ENCODE results near the gene ZSCAN10.
"Not testable (repeated sequence)": the region's sequence is repeated elsewhere in the genome, so short reads cannot be mapped to it uniquely, and the experiment has no call there.

ZSCAN10 gene

GRCh38 chr16:3059041-3059722 lies 39.9 kb downstream of the ZSCAN10 start:
- peak; percentile 65 for DNase-seq

- DNase-seq, result no peak
Observed at GRCh38 chr16:3058139-3059030, 40.7 kb downstream of the ZSCAN10 start.

DNA sequence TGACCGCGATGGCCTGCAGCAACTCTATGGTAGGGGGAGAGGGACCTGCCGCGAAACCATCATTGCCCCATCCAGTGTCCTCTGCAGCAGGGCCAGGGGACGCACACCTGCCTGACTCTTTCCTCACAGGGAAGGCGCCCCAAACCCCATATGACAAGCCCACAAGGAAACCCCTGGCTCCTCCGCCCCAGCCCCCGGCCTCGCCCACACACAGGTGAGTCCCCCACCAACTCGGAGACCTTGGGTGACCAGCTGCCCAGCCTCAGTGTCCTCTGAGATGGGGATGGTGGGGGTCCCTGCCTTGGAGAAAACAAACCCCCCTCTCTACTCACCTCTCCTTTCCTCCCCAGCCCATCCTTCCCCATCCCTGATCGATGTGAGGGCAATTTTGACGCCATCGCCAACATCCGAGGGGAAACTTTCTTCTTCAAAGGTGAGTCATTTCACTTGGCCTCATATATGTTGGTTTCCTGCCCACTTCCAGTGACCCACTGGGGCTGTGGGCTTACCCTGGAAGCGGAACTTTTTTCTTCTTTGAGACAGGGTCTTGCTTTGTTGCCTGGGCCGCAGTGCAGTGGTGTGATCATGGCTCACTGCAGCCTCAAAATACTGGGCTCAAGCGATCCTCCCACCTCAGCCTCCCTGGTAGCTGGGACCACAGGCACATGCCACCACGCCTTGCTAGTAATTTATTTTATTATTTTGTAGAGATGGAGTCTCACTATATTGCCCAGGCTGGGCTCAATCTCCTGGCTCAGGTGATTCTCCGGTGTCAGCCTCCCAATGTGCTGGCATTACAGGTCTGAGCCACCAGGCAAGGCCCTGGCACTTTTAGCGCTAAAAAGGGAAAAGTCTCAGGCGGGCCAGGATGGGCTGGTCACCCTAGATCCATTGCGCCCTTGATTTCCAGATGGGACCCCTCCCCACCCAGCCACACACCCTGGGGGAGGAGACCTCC lies 41.6 kb downstream of the ZSCAN10 start:
- no peak for DNase-seq

DNA sequence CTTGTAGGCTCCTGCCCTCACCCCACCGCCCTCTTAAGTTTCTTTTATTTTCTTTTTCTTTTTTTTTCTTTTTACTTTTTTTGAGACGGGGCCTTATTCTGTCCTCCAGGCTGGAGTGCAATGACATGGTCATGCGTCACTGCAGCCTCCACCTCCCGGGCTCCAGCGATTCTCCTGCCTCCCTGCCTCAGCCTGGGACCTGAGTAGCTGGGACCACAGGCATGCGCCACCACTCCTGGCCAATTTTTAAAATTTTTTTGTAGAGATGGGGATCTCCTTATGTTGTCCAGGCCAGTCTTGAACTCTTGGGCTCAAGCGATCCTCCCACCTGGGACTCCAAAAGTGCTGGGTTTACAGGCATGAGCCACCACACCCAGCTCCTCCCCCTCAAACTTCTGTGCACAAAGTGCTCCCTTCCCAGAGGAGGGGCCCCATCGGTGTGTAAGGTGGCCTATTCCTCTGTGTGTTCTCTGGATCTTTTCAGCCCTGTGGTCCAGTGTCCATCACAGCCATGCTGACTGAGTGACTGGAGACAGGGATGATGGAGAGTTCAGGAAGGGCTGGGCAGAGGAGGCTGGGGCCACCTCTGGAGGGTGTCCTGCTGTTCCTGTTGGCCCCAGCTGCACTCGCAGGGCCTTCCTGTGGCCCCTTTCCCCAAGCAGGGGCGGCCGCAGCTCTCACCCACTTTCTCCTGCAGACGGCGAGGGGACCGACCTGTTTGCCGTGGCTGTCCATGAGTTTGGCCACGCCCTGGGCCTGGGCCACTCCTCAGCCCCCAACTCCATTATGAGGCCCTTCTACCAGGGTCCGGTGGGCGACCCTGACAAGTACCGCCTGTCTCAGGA lies 42.5 kb downstream of the ZSCAN10 start:
- no peak for DNase-seq

DNA sequence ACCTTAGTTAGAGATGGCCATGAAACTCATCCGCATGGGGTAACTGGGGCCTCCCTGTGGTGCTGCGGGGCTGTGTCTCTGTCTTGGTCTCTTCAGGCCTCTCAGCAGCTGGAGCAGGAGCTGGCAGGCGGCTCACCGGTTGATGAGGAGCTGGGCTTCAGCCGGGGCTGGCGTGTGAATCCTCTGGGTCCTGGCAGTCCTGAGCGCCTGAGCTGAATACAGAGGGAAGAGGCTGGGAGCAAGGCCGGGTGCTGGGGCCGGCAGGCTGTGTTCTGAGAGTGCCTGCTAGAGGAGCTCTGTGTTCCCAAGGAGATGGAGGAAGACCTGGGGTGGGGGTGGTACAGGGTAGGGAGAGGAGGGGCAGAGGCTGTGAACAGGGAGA lies 43.4 kb downstream of the ZSCAN10 start:
- not testable (repeated sequence) for DNase-seq

- DNase-seq, result no peak
Observed at GRCh38 chr16:3054965-3055733, 43.9 kb downstream of the ZSCAN10 start.

DNA sequence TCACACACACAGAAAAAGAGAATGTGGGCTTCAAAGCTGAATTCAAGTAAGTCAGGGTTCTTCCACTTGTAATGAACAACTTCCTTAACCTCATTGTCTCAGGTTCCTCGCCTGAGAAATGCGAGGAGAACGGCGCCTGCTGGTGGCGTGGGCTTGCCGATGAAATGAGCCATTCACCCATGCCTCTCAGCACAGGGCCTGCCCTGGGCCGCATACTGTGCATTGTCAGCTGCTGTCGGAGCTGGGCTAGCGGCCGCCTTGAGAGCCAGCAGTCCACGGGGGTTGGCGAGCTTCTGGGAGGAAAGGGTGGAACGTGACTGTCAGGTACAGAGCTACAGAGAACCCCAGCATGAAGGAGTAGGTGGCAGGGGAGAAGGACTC lies 45.8 kb downstream of the ZSCAN10 start:
- not testable (repeated sequence) for DNase-seq

DNA sequence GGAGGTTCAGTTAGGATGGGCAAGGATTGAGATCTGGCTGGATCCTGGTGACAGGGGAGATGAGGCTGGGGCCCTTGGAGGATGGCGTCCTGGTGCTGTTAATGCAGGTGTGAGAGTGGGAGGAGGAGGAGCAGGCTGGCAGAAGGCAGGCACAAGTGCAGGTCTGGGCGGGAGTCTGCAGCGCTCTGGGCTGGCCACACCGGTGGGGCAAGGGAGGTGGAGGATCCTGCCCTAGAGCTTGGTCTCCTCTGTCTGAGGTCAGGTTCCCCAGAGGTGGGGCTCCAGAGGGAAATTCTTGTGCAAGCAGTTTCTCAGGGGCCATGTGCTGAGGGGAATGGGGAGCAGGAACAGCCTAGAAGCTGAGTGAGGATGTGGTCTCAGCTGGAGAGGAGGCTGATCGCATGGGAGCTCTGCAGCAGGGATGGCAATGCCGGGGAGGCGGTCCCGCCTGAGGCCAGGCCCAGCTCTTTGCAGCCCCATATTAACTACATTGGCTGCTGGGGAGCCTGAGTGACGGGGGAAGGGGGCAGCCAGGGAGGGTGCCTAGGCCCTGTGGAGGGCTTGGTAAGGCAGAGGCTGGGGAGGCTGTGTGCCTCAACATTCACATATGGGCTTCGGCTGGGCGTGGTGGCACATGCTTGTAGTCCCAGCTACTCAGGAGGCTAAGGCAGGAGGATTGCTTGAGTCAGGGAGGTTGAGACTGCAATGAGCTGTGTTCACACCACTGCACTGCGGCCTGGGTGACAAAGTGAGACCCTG lies 46.3 kb downstream of the ZSCAN10 start:
- not testable (repeated sequence) for DNase-seq

DNA sequence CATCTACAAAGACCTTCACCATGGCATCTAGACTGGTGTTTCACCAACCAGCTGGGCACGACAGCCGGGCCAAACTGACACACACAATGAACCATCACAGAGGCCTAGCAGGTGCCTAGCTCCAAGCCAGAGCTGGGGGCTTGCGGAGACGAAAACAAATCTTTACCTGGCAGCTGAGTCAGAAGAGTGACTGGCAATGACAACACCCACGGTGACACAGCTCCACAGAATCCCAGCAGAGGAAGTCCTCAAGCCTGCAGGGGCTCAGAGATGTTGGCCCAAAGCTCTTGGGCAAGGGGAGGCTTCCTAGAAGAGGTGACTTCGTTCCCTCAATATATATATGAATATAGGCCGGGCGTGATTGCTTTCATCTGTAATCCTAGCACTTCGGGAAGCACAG lies 47.6 kb downstream of the ZSCAN10 start:
- DNase-seq, result no peak

DNA sequence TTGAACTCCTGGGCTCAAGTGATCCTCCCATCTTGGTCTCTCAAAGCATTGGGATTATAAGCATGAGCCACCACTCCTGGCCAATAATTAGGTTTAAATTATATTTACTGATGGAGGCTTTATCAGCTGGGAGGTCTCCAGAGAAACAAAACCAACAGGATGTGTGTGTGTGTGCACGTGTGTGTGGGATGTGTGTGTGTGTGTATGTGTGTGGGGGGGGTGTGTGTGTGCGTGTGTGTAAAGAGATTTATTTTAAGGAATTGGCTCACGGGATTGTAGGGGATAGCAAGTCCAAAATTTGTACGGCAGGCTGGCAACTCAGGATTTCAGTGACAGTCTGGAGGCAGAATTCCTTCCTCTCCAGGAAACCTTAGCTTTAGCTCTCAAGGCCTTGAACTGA lies 48.1 kb downstream of the ZSCAN10 start:
- no peak for DNase-seq

- no peak for DNase-seq
Observed at GRCh38 chr16:3050487-3050886, 48.6 kb downstream of the ZSCAN10 start.

DNA sequence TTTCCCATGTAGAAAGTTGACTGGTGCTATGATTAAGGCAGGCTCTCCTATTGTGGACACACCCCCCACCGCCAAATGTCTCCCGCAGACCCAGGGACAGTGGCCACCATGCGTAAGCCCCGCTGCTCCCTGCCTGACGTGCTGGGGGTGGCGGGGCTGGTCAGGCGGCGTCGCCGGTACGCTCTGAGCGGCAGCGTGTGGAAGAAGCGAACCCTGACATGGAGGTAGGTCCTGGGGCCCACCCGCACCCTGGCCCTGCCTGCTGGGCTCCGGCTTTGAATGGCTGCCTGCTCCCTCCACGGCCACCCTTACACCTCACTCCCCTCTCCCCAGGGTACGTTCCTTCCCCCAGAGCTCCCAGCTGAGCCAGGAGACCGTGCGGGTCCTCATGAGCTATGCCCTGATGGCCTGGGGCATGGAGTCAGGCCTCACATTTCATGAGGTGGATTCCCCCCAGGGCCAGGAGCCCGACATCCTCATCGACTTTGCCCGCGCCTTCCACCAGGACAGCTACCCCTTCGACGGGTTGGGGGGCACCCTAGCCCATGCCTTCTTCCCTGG lies 49.1 kb downstream of the ZSCAN10 start:
- DNase-seq, result no peak

GRCh38 chr16:3047387-3047720 lies 51.7 kb downstream of the ZSCAN10 start:
- no peak for DNase-seq

- no peak for DNase-seq
Observed at GRCh38 chr16:3046641-3047386, 52.3 kb downstream of the ZSCAN10 start.

DNA sequence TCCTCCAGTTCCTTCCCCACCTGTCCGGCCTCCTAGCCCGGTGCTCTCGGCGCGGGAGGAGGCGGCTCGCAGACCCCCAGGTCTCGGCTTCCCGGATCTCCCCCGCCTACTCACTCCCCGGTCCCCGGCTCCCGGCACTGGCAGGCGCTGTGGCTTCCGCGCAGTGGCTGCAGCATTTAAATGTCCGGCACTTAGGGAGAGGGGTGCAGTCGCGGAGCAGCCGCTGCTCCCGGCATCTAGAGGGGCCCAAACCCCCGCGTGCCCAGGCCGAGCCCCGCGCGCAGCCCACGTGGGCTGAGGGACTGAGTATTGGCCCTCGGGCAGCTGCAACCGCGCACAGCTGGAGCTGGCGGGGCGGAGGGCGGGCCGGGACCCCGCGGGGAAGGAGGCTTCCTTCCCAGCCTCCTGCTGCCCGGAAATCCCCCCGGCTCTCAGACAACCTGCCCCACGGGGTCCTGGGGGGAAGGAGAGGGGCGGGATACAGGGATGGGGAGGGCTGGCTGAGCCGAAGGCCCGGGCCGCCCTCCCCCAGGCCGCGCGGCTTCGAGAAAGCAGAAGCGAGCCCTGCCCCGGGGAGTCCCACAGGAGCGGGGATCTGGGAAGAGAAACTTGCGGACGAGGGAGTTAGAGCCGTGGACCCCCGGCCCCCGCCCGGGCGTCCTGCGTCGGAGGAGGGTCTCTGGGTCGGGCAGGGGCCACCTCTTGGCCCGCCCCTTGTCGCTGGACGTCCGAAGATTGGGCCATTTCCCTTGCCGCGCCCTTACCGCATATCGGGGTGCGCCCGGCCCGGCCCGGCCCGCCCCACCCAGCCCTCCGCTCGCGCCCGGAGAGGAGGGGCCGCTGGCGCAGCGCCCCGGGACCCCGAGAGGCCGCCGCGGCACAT lies 53.1 kb downstream of the ZSCAN10 start, which contains the start of gene MMP25:
Gene MMP25, plus strand, starts transcription at position 804 of the 883 bp plus-strand sequence. CDS start 357 bp downstream, outside the sequence.
- DNase-seq, result no peak

DNA sequence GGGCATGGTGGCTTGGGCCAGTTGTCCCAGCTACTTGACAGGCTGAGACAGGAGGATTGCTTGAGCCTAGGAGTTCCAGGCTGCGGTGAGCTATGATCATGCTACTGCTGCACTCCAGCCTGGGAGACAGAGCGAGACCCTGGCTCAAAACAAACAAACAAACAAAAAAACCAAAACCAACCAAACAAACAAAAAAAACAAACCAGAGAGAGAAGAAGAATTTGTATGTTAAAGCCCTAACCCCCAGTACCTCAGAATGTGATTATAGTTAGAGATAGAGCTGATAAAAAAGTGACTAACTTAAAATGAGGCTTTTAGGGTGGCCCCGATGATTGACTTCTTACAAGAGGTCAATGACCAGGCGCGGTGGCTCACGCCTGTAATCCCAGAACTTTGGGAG lies 54.4 kb downstream of the ZSCAN10 start:
- no peak for DNase-seq

GRCh38 chr16:3042376-3042775 lies 56.7 kb downstream of the ZSCAN10 start:
- DNase-seq, result no peak

DNA sequence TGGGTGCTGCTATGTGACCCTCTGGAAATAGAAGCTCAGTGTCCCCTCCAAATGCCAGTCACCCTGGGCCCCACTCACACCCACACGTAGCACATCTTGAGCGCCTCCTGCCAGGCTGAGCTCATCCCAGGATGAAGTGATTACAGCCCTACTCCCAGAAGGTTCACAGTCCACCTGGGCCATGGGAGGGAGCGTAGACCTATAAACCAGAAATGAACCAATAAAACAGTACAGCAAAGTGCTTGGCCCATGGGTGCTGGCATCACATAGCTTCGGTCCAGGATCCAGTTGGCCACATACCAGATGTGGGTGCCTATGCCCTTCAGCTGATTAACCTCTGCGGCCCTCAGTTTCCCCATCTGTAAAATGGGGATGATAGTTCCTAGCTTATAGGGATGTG lies 60.2 kb downstream of the ZSCAN10 start:
- no peak for DNase-seq
